K562 (cell line): ENCODE data around the gene RABGAP1L. TPM values are rescaled to one million over a fixed set of nuclear protein-coding genes. Genes with fewer than 3 reads are reported as not detected.

ENCODE experiments used
- AFF4 ChIP-seq: sonication (generic); formaldehyde crosslinking; IDR thresholded peaks from 2 replicates; pipeline ENCODE4 v1.8.0; 2023; ENCODE audit warnings: mild to moderate bottlenecking, missing genetic modification reagents
- DACH1 ChIP-seq: fragments of 450-650 bp; IDR thresholded peaks from 2 replicates; pipeline ENCODE4 v1.6.1; 2018; ENCODE audit not compliant: partially characterized antibody
- E2F8 ChIP-seq: fragments of 450-650 bp; IDR thresholded peaks from 2 replicates; pipeline ENCODE4 v1.7.1; 2018; ENCODE audit warnings: mild to moderate bottlenecking, low read depth; ENCODE audit not compliant: partially characterized antibody
- ELF4 ChIP-seq: fragments of 450-650 bp; formaldehyde crosslinking; IDR thresholded peaks from 2 replicates; pipeline ENCODE4 v1.4.0; 2022; ENCODE audit warnings: missing genetic modification characterization
- GATAD2A ChIP-seq: fragments of 450-650 bp; IDR thresholded peaks from 2 replicates; pipeline ENCODE4 v1.6.1; 2017
- ILF3 ChIP-seq: fragments of 450-650 bp; IDR thresholded peaks from 2 replicates; pipeline ENCODE4 v1.6.1; 2018; ENCODE audit warnings: antibody characterized with exemption, mild to moderate bottlenecking, moderate library complexity, borderline replicate concordance
- JUN ChIP-seq, 2 experiments: sonication (generic) in 1 of 2; formaldehyde crosslinking in 1 of 2; IDR thresholded peaks; 2 replicates each; pipeline versions ENCODE4 v1.6.1 to v1.8.0; 2012 to 2022; ENCODE audit warnings: borderline replicate concordance in 2 of 2, mild to moderate bottlenecking in 2 of 2, improper control_type of control experiment in 1 of 2, low read depth in 1 of 2, low read length in 1 of 2, missing genetic modification reagents in 1 of 2
- KAT7 ChIP-seq: sonication (generic); formaldehyde crosslinking; IDR thresholded peaks from 2 replicates; pipeline ENCODE4 v1.8.0; 2022; ENCODE audit warnings: missing genetic modification reagents, mild to moderate bottlenecking, borderline replicate concordance
- MYNN ChIP-seq, 2 experiments: sonication (generic); formaldehyde crosslinking in 1 of 2; IDR thresholded peaks; 2 replicates each; pipeline versions ENCODE4 v1.5.0 to v1.6.1; 2016 to 2020; ENCODE audit warnings: antibody characterized with exemption in 1 of 2, missing genetic modification reagents in 1 of 2
- NRF1 ChIP-seq, 2 experiments: fragments of 450-650 bp; IDR thresholded peaks in 1 of 2; conservative IDR thresholded peaks in 1 of 2; 2 replicates each; pipeline ENCODE4 v1.6.1; 2014; ENCODE audit warnings: mild to moderate bottlenecking in 2 of 2
- TFAP4 ChIP-seq: sonication (generic); formaldehyde crosslinking; IDR thresholded peaks from 2 replicates; pipeline ENCODE4 v1.8.0; 2022; ENCODE audit warnings: missing genetic modification reagents, mild to moderate bottlenecking, moderate library complexity, borderline replicate concordance
- ZBTB2 ChIP-seq: fragments of 450-650 bp; IDR thresholded peaks from 2 replicates; pipeline ENCODE4 v1.6.1; 2016; ENCODE audit warnings: antibody characterized with exemption
- polyA plus RNA-seq, 8 experiments: library from polyadenylated mRNA; depleted of rRNA in 4 of 8; stranded (reverse) in 5 of 8; unstranded in 3 of 8; fragments of >200 nt; fragmentation: Nextera tagmentation in 2 of 8; fragmentation: Illumina TruSeq in 1 of 8; extraction: Ambion mirVana in 2 of 8; extraction: Trizol in 1 of 8; gene quantifications; 2 replicates each; pipeline versions ENCODE4 v1.2.1 to v1.2.3, GENCODE V29; 2011 to 2014; ENCODE audit warnings: inconsistent platforms in 1 of 8, missing spikeins in 1 of 8
- total RNA-seq, 7 experiments: library from RNA; depleted of rRNA in 6 of 7; stranded (reverse); fragments of >200 nt in 6 of 7; fragmentation: Illumina TruSeq in 2 of 7; extraction: Trizol in 2 of 7; gene quantifications; 2 replicates each; pipeline versions ENCODE4 v1.2.1 to v1.2.3, GENCODE V29; 2011 to 2021; ENCODE audit warnings: low replicate concordance in 1 of 7

The RABGAP1L gene
- total and polyA plus RNA-seq, 9 of the 15 experiments (the other 6 are each of a cell fraction or from before 2014, with no cell fraction given): 16.5 to 44.9 (median 26.7) TPM

GRCh38 chr1:174204697-174205308, 45.5 kb downstream of the RABGAP1L start (continued):
- no peak for TF ChIP-seq E2F8
- TF ChIP-seq ZBTB2: no peak
- no peak for TF ChIP-seq MYNN (IDR thresholded peaks at IDR 0.05)
- no peak for TF ChIP-seq MYNN (CRISPR knock-in tag; IDR thresholded peaks at IDR 0.05)
- TF ChIP-seq TFAP4: no peak
- no peak for TF ChIP-seq GATAD2A
- peak; percentile 4 for TF ChIP-seq DACH1
- 0 out of 2 replicates have a peak, but pooled peaks have one; percentile 8 for TF ChIP-seq JUN (IDR thresholded peaks at IDR 0.05; ENCODE audit: borderline replicate concordance, low read depth, low read length)
- no peak for TF ChIP-seq JUN (CRISPR knock-in tag; IDR thresholded peaks at IDR 0.05; ENCODE audit: borderline replicate concordance)
- TF ChIP-seq ILF3: no peak
- TF ChIP-seq ELF4 (CRISPR knock-in tag): no peak; the same call in 1 of the 2 replicates
- TF ChIP-seq KAT7 (CRISPR knock-in tag): peak; percentile 95; the same call in 1 of the 2 replicates
- TF ChIP-seq NRF1 (conservative IDR thresholded peaks at IDR 0.05 in 1 of 2, IDR thresholded peaks at IDR 0.05 in 1 of 2): no peak
- peak; percentile 87; the same call in 1 of the 2 replicates for TF ChIP-seq AFF4 (CRISPR knock-in tag)
